Smooth muscle cell (in vitro differentiated cells): ENCODE measurements around the gene ACKR4. TPM values are rescaled to one million over a fixed set of nuclear protein-coding genes. Genes with fewer than 3 reads are reported as not detected.
"Not testable (repeated sequence)": the region's sequence is repeated elsewhere in the genome, so short reads cannot be mapped to it uniquely, and the experiment has no call there.

Experiments
- DNase-seq: peaks from one replicate; lab custom pipeline; 2025; ENCODE audit not compliant: unreplicated experiment; lab: John Stamatoyannopoulos, UW
- H2AFZ ChIP-seq: fragments of 200-600 bp; sonication (generic); 2 replicates; pipeline ENCODE4 v1.6.0; 2016; ENCODE audit warnings: antibody characterized with exemption, low read depth, mild to moderate bottlenecking
- H3F3A ChIP-seq: fragments of 200-600 bp; sonication (generic); 2 replicates; pipeline ENCODE4 v1.6.0; 2017; ENCODE audit warnings: antibody characterized with exemption, low read depth
- H3K27ac ChIP-seq: fragments of 200-600 bp; sonication (generic); 2 replicates; pipeline ENCODE4 v1.5.1; 2016; ENCODE audit warnings: low read depth, mild to moderate bottlenecking
- H3K27me3 ChIP-seq: fragments of 200-600 bp; sonication (generic); 2 replicates; pipeline ENCODE4 v1.6.1; 2016; ENCODE audit warnings: low read depth, mild to moderate bottlenecking
- H3K36me3 ChIP-seq: fragments of 200-600 bp; sonication (generic); 2 replicates; pipeline ENCODE4 v1.5.1; 2016; ENCODE audit warnings: low read depth
- H3K4me1 ChIP-seq: fragments of 200-600 bp; sonication (generic); 2 replicates; pipeline ENCODE4 v1.5.1; 2016; ENCODE audit warnings: low read depth
- H3K4me2 ChIP-seq: fragments of 200-600 bp; sonication (generic); 2 replicates; pipeline ENCODE4 v1.6.0; 2016; ENCODE audit warnings: mild to moderate bottlenecking
- H3K4me3 ChIP-seq: fragments of 200-600 bp; sonication (generic); 2 replicates; pipeline ENCODE4 v1.5.1; 2016; ENCODE audit warnings: mild to moderate bottlenecking
- H3K79me2 ChIP-seq: fragments of 200-600 bp; sonication (generic); 2 replicates; pipeline ENCODE4 v1.6.0; 2016; ENCODE audit warnings: low read depth, mild to moderate bottlenecking
- H3K9ac ChIP-seq: fragments of 200-600 bp; sonication (generic); 2 replicates; pipeline ENCODE4 v1.6.0; 2016; ENCODE audit warnings: low read depth
- H3K9me3 ChIP-seq: fragments of 200-600 bp; sonication (generic); replicated peaks from 2 replicates; pipeline ENCODE4 v1.5.1; 2016; ENCODE audit warnings: low read depth
- H4K20me1 ChIP-seq: fragments of 200-600 bp; sonication (generic); 2 replicates; pipeline ENCODE4 v1.6.0; 2016; ENCODE audit warnings: low read depth
- WGBS: methylation state at CpG from one replicate; pipeline ENCODE4 v1.1.7; 2016; ENCODE audit warnings: low lambda C conversion rate; 5-methylcytosine and 5-hydroxymethylcytosine counted together
- polyA plus RNA-seq: library from polyadenylated mRNA; unstranded; fragments of >200 nt; fragmentation: Nextera tagmentation; extraction: Ambion mirVana; gene quantifications from 2 replicates; pipeline ENCODE4 v1.2.1, GENCODE V29; 2016
- total RNA-seq: library from RNA; depleted of rRNA; stranded (reverse); fragments of >200 nt; gene quantifications from 2 replicates; pipeline ENCODE4 v1.2.3, GENCODE V29; 2014
- TF ChIP-seq, protein P1 (sequence below): fragments of 200-600 bp; sonication (generic); IDR thresholded peaks from 2 replicates; pipeline ENCODE4 v1.5.1; 2017; ENCODE audit warnings: borderline replicate concordance, mild to moderate bottlenecking, antibody characterized with exemption; ENCODE audit not compliant: insufficient read depth, poor library complexity, severe bottlenecking

The ACKR4 gene
- total and polyA plus RNA-seq, 2 experiments from 2014 or later: not detected

DNA sequence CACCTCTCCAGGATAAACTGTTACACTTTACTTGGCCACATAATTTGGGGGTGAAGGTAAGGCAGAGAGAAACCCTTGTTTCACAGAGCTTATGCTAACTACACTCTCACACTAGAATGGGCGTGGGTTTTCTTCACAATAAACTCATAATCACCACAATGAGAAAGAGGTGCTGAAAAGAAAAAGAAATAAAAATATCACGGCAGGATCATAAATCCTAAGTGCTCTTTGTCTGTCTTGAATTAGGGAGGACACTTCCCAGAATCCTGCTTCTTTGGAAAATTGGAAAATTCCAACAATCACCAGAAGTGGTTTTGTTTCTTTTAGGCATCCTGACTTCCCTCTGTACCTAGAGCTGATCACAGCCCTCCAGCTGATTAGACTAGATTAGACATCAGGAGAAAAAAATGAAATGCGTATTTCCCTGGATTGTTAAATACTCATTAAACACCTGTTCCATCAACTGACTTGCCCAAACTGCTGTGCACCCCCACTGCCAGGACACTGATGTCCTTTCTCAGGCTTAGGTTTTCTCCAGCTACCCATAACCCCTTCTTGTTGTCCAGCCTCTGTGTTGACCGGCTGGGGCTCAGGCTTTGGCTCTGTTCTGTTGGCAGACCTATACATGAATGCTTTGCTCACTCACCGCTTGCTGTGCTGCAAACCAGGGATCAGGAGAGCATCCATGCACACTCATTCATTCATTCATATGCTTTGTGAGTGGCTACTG is 41.6 kb upstream of the ACKR4 start:
- DNase-seq: no peak
- no peak overlapping the region for H3K27ac ChIP-seq
- no peaks in the 10 kb centered on the region for H3K9me3 ChIP-seq
- no peaks in the 10 kb centered on the region for H4K20me1 ChIP-seq
- TF ChIP-seq, protein P1, sequence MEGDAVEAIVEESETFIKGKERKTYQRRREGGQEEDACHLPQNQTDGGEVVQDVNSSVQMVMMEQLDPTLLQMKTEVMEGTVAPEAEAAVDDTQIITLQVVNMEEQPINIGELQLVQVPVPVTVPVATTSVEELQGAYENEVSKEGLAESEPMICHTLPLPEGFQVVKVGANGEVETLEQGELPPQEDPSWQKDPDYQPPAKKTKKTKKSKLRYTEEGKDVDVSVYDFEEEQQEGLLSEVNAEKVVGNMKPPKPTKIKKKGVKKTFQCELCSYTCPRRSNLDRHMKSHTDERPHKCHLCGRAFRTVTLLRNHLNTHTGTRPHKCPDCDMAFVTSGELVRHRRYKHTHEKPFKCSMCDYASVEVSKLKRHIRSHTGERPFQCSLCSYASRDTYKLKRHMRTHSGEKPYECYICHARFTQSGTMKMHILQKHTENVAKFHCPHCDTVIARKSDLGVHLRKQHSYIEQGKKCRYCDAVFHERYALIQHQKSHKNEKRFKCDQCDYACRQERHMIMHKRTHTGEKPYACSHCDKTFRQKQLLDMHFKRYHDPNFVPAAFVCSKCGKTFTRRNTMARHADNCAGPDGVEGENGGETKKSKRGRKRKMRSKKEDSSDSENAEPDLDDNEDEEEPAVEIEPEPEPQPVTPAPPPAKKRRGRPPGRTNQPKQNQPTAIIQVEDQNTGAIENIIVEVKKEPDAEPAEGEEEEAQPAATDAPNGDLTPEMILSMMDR: no peak
- 96% methylated on average over 5 of the region's 5 CpGs for WGBS
- H3K27me3 ChIP-seq: no peaks in the 10 kb centered on the region
- no peak overlapping the region for H3K4me3 ChIP-seq
- H3K79me2 ChIP-seq: no peaks in the 10 kb centered on the region
- no peaks in the 10 kb centered on the region for H3K36me3 ChIP-seq
- H2AFZ ChIP-seq: no peak overlapping the region
- H3K9ac ChIP-seq: no peak overlapping the region
- no peaks in the 10 kb centered on the region for H3F3A ChIP-seq
- H3K4me1 ChIP-seq: no peaks in the 10 kb centered on the region
- no peak overlapping the region for H3K4me2 ChIP-seq

DNA sequence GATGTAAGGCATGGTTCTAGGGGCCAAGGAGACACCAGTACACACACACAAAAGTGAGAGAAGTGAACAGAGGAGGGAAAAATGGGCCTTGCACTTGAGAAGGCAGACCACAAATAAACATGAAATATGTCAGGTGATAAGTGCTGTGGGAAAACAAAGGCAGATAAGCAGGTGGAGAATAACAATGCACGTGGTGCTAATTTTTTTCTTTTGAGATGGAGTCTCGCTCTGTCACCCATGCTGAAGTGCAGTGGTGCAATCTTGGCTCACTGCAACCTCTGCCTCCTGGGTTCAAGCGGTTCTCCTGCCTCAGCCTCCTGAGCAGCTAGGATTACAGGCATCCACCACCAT is 41.1 kb upstream of the ACKR4 start:
- not testable (repeated sequence) for H3K27ac ChIP-seq, DNase-seq

DNA sequence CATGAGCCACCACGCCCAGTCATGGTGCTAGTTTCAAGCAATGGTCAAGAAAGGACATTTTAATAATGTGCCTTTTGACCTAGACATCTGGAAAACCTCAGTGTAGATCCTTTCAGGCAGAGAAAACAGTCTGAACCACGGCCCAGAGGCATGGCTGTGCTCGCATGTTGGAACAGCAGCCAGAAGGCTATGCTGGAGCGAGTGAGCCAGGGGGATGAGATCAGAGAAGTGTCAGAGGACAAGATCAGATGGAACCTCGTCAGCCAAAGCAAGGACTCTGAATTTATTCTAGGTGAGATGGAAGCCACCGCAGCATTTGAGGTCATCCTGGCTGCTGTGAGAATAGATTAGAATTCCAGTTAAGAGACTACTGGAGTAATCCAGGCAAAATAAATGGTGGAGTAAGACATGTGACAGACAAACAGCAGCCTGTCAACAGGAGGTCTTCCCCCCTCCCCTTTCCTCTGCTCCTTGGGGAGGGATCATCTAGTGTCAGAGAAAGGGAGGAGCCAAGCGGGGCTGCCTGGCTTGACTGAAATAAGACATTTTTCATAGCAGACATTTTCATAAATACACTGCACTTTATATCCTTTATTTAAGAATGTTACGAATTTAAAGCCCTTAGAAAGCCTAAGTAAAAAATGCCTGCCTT is 40.4 kb upstream of the ACKR4 start:
- H3K9me3 ChIP-seq: no peaks in the 10 kb centered on the region
- H3K36me3 ChIP-seq: no peaks in the 10 kb centered on the region
- H3K27ac ChIP-seq: no peak overlapping the region

More for the DNA sequence above, 41.1 kb upstream of the ACKR4 start:
- H3K36me3 ChIP-seq, H3K79me2 ChIP-seq, H3K4me3 ChIP-seq, H3K4me2 ChIP-seq, H3K9me3 ChIP-seq, H3K4me1 ChIP-seq, H4K20me1 ChIP-seq, H3K9ac ChIP-seq, H2AFZ ChIP-seq, H3F3A ChIP-seq, H3K27me3 ChIP-seq: not testable (repeated sequence)
- 96% methylated on average over 3 of the region's 3 CpGs for WGBS

DNA sequence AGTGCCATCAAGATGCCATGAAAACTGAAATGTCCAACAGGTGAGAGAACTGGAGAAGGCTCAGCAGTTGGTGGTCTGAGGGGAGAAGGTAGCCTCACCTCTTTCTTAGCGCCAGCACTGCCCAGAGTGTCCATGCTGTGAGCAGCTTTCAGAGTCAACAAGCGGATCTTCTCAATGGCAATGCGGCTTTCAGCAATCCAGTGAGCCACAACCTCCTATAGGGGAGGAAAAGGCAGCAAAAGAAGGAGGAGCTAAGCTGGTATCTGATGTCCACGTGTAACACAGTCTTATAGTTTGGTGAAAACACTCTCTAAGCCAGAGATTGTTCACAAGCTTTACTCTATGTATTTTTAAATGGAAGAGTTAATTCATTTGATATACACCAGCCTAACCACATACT is 36.1 kb upstream of the ACKR4 start:
- H3K36me3 ChIP-seq: peaks cover 8% of the 10 kb centered on the region
- H3K27ac ChIP-seq: no peak overlapping the region
- H3K9me3 ChIP-seq: no peaks in the 10 kb centered on the region
- no peak overlapping the region for H2AFZ ChIP-seq
- no peak for DNase-seq
- no peak overlapping the region for H3K4me2 ChIP-seq
- 80% methylated on average over 4 of the region's 4 CpGs for WGBS
- H3K9ac ChIP-seq: no peak overlapping the region
- H3K4me3 ChIP-seq: no peak overlapping the region
- no peaks in the 10 kb centered on the region for H3F3A ChIP-seq
- no peaks in the 10 kb centered on the region for H3K27me3 ChIP-seq
- TF ChIP-seq, protein P1: no peak
- H4K20me1 ChIP-seq: no peaks in the 10 kb centered on the region
- no peaks in the 10 kb centered on the region for H3K4me1 ChIP-seq
- no peaks in the 10 kb centered on the region for H3K79me2 ChIP-seq

More for the DNA sequence above, 40.4 kb upstream of the ACKR4 start:
- H3K79me2 ChIP-seq: no peaks in the 10 kb centered on the region
- H3K4me1 ChIP-seq: no peaks in the 10 kb centered on the region
- H3K27me3 ChIP-seq: no peaks in the 10 kb centered on the region
- no peak overlapping the region for H2AFZ ChIP-seq
- H3K4me2 ChIP-seq: no peak overlapping the region
- no peak overlapping the region for H3K9ac ChIP-seq
- no peak overlapping the region for H3K4me3 ChIP-seq
- no peaks in the 10 kb centered on the region for H3F3A ChIP-seq
- 60% methylated on average over 8 of the region's 8 CpGs for WGBS
- H4K20me1 ChIP-seq: no peaks in the 10 kb centered on the region
- DNase-seq: no peak
- TF ChIP-seq, protein P1: no peak
